Measurements from ENCODE around the gene TMBIM1.

GRCh38 chr2:218326315-218326714 is 34.0 kb upstream of the TMBIM1 start:
- TF ChIP-seq CTCF (IDR thresholded peaks at IDR 0.05; ENCODE audit: insufficient read depth, low read length, poor library complexity, severe bottlenecking) (no peak), EZH2phosphoT487 (conservative IDR thresholded peaks at IDR 0.05; ENCODE audit: low read length) (no peak)
